HCT116 (cell line): Measurements from ENCODE around the gene RPTOR.

Experiments
- ATF3 ChIP-seq: IDR thresholded peaks from 2 replicates; pipeline ENCODE4 v1.6.1; 2012
- CTCF ChIP-seq, 3 experiments: fragments of 200-600 bp in 1 of 3; sonication (generic) in 1 of 3; IDR thresholded peaks in 2 of 3; conservative IDR thresholded peaks in 1 of 3; 2 replicates each; pipeline ENCODE4 v1.5.1; 2012 to 2017; ENCODE audit warnings: low read depth in 2 of 3, low read length in 2 of 3, antibody characterized with exemption in 1 of 3, borderline replicate concordance in 1 of 3, control low read depth in 1 of 3, mild to moderate bottlenecking in 1 of 3, mixed read lengths in 1 of 3, mixed run types in 1 of 3, moderate library complexity in 1 of 3; ENCODE audit not compliant: insufficient read depth in 1 of 3
- EGR1 ChIP-seq: IDR thresholded peaks from 2 replicates; pipeline ENCODE4 v1.6.1; 2012; ENCODE audit warnings: low read depth
- ELF1 ChIP-seq: IDR thresholded peaks from 2 replicates; pipeline ENCODE4 v1.6.1; 2012; ENCODE audit warnings: low read depth, borderline replicate concordance
- EZH2 ChIP-seq: fragments of 200-600 bp; sonication (generic); IDR thresholded peaks from 2 replicates; pipeline ENCODE4 v1.6.1; 2017; ENCODE audit warnings: antibody characterized with exemption, mixed run types
- EZH2phosphoT487 ChIP-seq: fragments of 200-600 bp; IDR thresholded peaks from 2 replicates; pipeline ENCODE4 v1.6.1; 2018; ENCODE audit warnings: antibody characterized with exemption, borderline replicate concordance
- MAX ChIP-seq: IDR thresholded peaks from 2 replicates; pipeline ENCODE4 v1.6.1; 2012
- POLR2A ChIP-seq: IDR thresholded peaks from 2 replicates; pipeline ENCODE4 v1.7.0; 2011; ENCODE audit warnings: borderline replicate concordance; ENCODE audit not compliant: insufficient read depth, insufficient read length; ENCODE audit errors: extremely low read depth
- POLR2AphosphoS5 ChIP-seq: IDR thresholded peaks from 2 replicates; pipeline ENCODE4 v1.6.1; 2011; ENCODE audit warnings: mild to moderate bottlenecking, low read depth, low read length, moderate library complexity
- RAD21 ChIP-seq: IDR thresholded peaks from 2 replicates; pipeline ENCODE4 v1.6.1; 2012; ENCODE audit warnings: low read depth, mild to moderate bottlenecking
- REST ChIP-seq: IDR thresholded peaks from 2 replicates; pipeline ENCODE4 v1.6.1; 2012; ENCODE audit warnings: low read depth
- TCF7L2 ChIP-seq: IDR thresholded peaks from 2 replicates; pipeline ENCODE4 v1.7.0; 2011; ENCODE audit warnings: borderline replicate concordance, inconsistent platforms; ENCODE audit not compliant: insufficient read depth, insufficient read length; ENCODE audit errors: extremely low read depth

GRCh38 chr17:81009136-81009535 lies 464.5 kb downstream of the RPTOR start:
- TF ChIP-seq EZH2 (no peak), CTCF (IDR thresholded peaks at IDR 0.05 in 2 of 3, conservative IDR thresholded peaks at IDR 0.05 in 1 of 3; ENCODE audit: borderline replicate concordance in 1 of 3, insufficient read depth in 1 of 3, low read depth in 2 of 3, low read length in 2 of 3) (no peak), MAX (no peak), POLR2A (no peak), POLR2AphosphoS5 (no peak), EGR1 (no peak), TCF7L2 (no peak), REST (no peak), ELF1 (no peak), RAD21 (no peak), ATF3 (no peak), EZH2phosphoT487 (no peak)
